H1 (cell line): ENCODE data around the gene RHBDF1. TPM values are rescaled to one million over a fixed set of nuclear protein-coding genes. Genes with fewer than 3 reads are reported as not detected.

Experiments
- CBX5 ChIP-seq: fragments of 300-800, 300-1000 bp; sonication (generic); IDR thresholded peaks from 2 replicates; pipeline ENCODE4 v1.7.1; 2016; ENCODE audit warnings: antibody characterized with exemption, low read length, low read depth
- CHD1 ChIP-seq: IDR thresholded peaks from 2 replicates; pipeline ENCODE4 v1.6.1; 2012; ENCODE audit warnings: low read depth, low read length, improper control_type of control experiment
- HDAC2 ChIP-seq, 2 experiments: fragments of 300-600 bp in 1 of 2; sonication (generic) in 1 of 2; IDR thresholded peaks; 2 replicates each; pipeline ENCODE4 v1.6.1; 2011 to 2012; ENCODE audit warnings: low read depth in 2 of 2, low read length in 2 of 2, mild to moderate bottlenecking in 2 of 2, moderate library complexity in 2 of 2, borderline replicate concordance in 1 of 2, inconsistent platforms in 1 of 2
- POU5F1 ChIP-seq: IDR thresholded peaks from 2 replicates; pipeline ENCODE4 v1.6.1; 2011; ENCODE audit warnings: low read depth, mild to moderate bottlenecking, low read length, moderate library complexity
- RBBP5 ChIP-seq: IDR thresholded peaks from 2 replicates; pipeline ENCODE4 v1.7.1; 2012; ENCODE audit warnings: low read depth, mild to moderate bottlenecking, inconsistent platforms, low read length, moderate library complexity, borderline replicate concordance
- RXRA ChIP-seq: IDR thresholded peaks from 2 replicates; pipeline ENCODE4 v1.6.1; 2011; ENCODE audit warnings: low read depth, mild to moderate bottlenecking, low read length, moderate library complexity; ENCODE audit not compliant: insufficient read depth
- SIN3A ChIP-seq, 2 experiments: IDR thresholded peaks in 1 of 2; conservative IDR thresholded peaks in 1 of 2; 2 replicates each; pipeline ENCODE4 v1.6.1; 2011 to 2012; ENCODE audit warnings: low read length in 2 of 2, improper control_type of control experiment in 1 of 2, low read depth in 1 of 2, mild to moderate bottlenecking in 1 of 2
- polyA plus RNA-seq, 7 experiments: library from polyadenylated mRNA; depleted of rRNA in 3 of 7; stranded (reverse) in 5 of 7; unstranded in 2 of 7; fragments of >200 nt in 5 of 7; fragments of 200-250 nt in 2 of 7; gene quantifications; 1 replicate in 5 of 7; 2 replicates in 1 of 7; 4 replicates in 1 of 7; pipeline versions ENCODE4 v1.2.1 to v1.2.3, GENCODE V29; 2011 to 2013; ENCODE audit warnings: missing spikeins in 2 of 7, mixed read lengths in 2 of 7
- total RNA-seq: library from RNA; stranded (reverse); fragmentation: NEBNext Ultra II Directional; extraction: Animal tissue kit (Norgen Biotek cat#: 25700); gene quantifications from 2 replicates; pipeline ENCODE4 v1.2.1, GENCODE V29; 2021
- TF ChIP-seq, protein P1 (sequence below): fragments of 300-600 bp; sonication (generic); IDR thresholded peaks from 2 replicates; pipeline ENCODE4 v1.7.1; 2012; ENCODE audit warnings: low read length, moderate library complexity, mild to moderate bottlenecking, inconsistent platforms; ENCODE audit not compliant: insufficient replicate concordance

Gene RHBDF1
- total and polyA plus RNA-seq, 2 of the 8 experiments (the other 6 are each of a cell fraction or from before 2014, with no cell fraction given) = 37.4 to 51.6 TPM

DNA sequence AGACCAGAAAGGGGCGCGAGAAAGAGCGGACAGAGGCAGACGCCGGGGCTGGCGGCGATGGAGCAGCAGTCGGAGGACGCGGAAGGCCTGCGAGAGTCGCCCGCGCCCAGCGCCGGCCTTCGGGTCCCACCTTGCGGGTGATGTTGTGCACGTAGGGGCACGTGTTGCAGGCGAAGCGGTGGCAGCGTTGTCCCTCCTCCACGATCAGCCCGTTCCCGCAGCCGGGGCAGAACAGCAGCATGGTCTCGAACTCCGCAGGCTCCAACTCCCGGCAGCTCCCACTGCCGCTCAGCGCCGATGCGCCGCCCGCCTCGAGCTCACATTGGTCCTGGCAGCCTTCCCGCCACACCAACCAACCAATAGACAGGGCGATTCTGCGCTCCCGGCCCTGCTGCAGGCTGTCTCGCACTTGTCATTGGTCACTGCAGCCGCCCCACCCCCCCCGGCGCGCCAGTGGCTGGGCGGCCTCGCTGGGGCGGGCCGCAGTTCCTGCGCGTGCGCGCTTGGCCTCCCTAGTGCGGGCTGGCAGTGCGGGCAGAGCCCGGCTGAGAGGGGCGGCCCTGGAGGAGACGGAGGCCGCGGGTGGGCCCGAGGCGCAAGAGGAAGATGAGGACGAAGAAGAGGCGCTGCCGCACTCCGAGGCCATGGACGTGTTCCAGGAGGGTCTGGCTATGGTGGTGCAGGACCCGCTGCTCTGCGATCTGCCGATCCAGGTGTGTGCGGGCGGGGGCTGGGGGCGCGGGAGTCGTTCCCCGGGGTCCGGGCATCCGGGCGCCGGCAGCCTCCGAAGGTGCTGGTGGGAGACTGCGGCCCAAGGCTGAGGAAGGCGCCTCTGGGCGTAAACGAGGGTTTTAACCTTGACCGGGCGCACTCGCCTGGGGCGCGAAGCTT is 18.8 kb downstream of the RHBDF1 start, which contains the start of the genes POLR3K and SNRNP25 (continued):
- TF ChIP-seq, protein P1, sequence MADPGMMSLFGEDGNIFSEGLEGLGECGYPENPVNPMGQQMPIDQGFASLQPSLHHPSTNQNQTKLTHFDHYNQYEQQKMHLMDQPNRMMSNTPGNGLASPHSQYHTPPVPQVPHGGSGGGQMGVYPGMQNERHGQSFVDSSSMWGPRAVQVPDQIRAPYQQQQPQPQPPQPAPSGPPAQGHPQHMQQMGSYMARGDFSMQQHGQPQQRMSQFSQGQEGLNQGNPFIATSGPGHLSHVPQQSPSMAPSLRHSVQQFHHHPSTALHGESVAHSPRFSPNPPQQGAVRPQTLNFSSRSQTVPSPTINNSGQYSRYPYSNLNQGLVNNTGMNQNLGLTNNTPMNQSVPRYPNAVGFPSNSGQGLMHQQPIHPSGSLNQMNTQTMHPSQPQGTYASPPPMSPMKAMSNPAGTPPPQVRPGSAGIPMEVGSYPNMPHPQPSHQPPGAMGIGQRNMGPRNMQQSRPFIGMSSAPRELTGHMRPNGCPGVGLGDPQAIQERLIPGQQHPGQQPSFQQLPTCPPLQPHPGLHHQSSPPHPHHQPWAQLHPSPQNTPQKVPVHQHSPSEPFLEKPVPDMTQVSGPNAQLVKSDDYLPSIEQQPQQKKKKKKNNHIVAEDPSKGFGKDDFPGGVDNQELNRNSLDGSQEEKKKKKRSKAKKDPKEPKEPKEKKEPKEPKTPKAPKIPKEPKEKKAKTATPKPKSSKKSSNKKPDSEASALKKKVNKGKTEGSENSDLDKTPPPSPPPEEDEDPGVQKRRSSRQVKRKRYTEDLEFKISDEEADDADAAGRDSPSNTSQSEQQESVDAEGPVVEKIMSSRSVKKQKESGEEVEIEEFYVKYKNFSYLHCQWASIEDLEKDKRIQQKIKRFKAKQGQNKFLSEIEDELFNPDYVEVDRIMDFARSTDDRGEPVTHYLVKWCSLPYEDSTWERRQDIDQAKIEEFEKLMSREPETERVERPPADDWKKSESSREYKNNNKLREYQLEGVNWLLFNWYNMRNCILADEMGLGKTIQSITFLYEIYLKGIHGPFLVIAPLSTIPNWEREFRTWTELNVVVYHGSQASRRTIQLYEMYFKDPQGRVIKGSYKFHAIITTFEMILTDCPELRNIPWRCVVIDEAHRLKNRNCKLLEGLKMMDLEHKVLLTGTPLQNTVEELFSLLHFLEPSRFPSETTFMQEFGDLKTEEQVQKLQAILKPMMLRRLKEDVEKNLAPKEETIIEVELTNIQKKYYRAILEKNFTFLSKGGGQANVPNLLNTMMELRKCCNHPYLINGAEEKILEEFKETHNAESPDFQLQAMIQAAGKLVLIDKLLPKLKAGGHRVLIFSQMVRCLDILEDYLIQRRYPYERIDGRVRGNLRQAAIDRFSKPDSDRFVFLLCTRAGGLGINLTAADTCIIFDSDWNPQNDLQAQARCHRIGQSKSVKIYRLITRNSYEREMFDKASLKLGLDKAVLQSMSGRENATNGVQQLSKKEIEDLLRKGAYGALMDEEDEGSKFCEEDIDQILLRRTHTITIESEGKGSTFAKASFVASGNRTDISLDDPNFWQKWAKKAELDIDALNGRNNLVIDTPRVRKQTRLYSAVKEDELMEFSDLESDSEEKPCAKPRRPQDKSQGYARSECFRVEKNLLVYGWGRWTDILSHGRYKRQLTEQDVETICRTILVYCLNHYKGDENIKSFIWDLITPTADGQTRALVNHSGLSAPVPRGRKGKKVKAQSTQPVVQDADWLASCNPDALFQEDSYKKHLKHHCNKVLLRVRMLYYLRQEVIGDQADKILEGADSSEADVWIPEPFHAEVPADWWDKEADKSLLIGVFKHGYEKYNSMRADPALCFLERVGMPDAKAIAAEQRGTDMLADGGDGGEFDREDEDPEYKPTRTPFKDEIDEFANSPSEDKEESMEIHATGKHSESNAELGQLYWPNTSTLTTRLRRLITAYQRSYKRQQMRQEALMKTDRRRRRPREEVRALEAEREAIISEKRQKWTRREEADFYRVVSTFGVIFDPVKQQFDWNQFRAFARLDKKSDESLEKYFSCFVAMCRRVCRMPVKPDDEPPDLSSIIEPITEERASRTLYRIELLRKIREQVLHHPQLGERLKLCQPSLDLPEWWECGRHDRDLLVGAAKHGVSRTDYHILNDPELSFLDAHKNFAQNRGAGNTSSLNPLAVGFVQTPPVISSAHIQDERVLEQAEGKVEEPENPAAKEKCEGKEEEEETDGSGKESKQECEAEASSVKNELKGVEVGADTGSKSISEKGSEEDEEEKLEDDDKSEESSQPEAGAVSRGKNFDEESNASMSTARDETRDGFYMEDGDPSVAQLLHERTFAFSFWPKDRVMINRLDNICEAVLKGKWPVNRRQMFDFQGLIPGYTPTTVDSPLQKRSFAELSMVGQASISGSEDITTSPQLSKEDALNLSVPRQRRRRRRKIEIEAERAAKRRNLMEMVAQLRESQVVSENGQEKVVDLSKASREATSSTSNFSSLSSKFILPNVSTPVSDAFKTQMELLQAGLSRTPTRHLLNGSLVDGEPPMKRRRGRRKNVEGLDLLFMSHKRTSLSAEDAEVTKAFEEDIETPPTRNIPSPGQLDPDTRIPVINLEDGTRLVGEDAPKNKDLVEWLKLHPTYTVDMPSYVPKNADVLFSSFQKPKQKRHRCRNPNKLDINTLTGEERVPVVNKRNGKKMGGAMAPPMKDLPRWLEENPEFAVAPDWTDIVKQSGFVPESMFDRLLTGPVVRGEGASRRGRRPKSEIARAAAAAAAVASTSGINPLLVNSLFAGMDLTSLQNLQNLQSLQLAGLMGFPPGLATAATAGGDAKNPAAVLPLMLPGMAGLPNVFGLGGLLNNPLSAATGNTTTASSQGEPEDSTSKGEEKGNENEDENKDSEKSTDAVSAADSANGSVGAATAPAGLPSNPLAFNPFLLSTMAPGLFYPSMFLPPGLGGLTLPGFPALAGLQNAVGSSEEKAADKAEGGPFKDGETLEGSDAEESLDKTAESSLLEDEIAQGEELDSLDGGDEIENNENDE = no peak
- TF ChIP-seq SIN3A (conservative IDR thresholded peaks at IDR 0.05 in 1 of 2, IDR thresholded peaks at IDR 0.05 in 1 of 2; ENCODE audit: low read depth in 1 of 2, low read length in 2 of 2) = 0 out of 4 replicates have a peak, but pooled peaks of 1 of the 2 experiments have one; percentile 6
- TF ChIP-seq CBX5 = no peak
- TF ChIP-seq POU5F1 = no peak
- TF ChIP-seq RBBP5 = no peak
- no peak for TF ChIP-seq CHD1
- TF ChIP-seq HDAC2 (IDR thresholded peaks at IDR 0.05; ENCODE audit: borderline replicate concordance in 1 of 2, low read depth in 2 of 2, low read length in 2 of 2) = no peak; a peak in 1 of 4 replicates
- no peak for TF ChIP-seq RXRA
